ENCODE data around the gene TDRKH. TPM values are rescaled to one million over a fixed set of nuclear protein-coding genes. Genes with fewer than 3 reads are reported as not detected.

TDRKH gene
- total RNA-seq, 4 donors from 2014 or later, result 1.2 to 4.1 (median 3.1) TPM

- Histone ChIP-seq H3K36me3 (no peaks in the 10 kb centered on the region), H3K4me3 (no peak overlapping the region), H3K27ac (peak overlapping the region; percentile 91), H3K27me3 (peaks cover 12% of the 10 kb centered on the region), H3K4me1 (peaks cover 69% of the 10 kb centered on the region), H3K9me3 (no peaks in the 10 kb centered on the region)
- 63% methylated on average over 3 of the region's 3 CpGs for WGBS
- TF ChIP-seq CTCF (IDR thresholded peaks at IDR 0.05), result no peak
- TF ChIP-seq EP300 (IDR thresholded peaks at IDR 0.05), result no peak
- TF ChIP-seq POLR2A (IDR thresholded peaks at IDR 0.05), result no peak
- no peak for TF ChIP-seq POLR2AphosphoS5 (IDR thresholded peaks at IDR 0.05)
- DNase-seq (ENCODE audit: low spot score in 2 of 2), result no peak
These were observed 46.9 kb upstream of the TDRKH start for GRCh38 chr1:151837197-151837596.

- WGBS, result 94% methylated on average over 7 of the region's 7 CpGs
- H3K9me3 ChIP-seq, result no peaks in the 10 kb centered on the region
- no peak for TF ChIP-seq CTCF (IDR thresholded peaks at IDR 0.05)
- no peak for TF ChIP-seq POLR2A (IDR thresholded peaks at IDR 0.05)
- no peak for TF ChIP-seq POLR2AphosphoS5 (IDR thresholded peaks at IDR 0.05)
- H3K4me3 ChIP-seq, result no peak overlapping the region
- peak overlapping the region; percentile 91 for H3K27ac ChIP-seq
- peaks cover 12% of the 10 kb centered on the region for H3K27me3 ChIP-seq
- no peak for DNase-seq (ENCODE audit: low spot score in 2 of 2)
- H3K36me3 ChIP-seq, result no peaks in the 10 kb centered on the region
- H3K4me1 ChIP-seq, result peaks cover 81% of the 10 kb centered on the region
These were observed 45.3 kb upstream of the TDRKH start for GRCh38 chr1:151835596-151835995.

GRCh38 chr1:151834239-151834638 lies 43.9 kb upstream of the TDRKH start:
- H3K27me3 ChIP-seq, result peaks cover 9% of the 10 kb centered on the region
- H3K9me3 ChIP-seq, result no peaks in the 10 kb centered on the region
- H3K36me3 ChIP-seq, result no peaks in the 10 kb centered on the region
- WGBS, result 53% methylated on average over 3 of the region's 3 CpGs
- peaks cover 81% of the 10 kb centered on the region for H3K4me1 ChIP-seq
- peak overlapping the region; percentile 14 for H3K27ac ChIP-seq
- TF ChIP-seq CTCF (IDR thresholded peaks at IDR 0.05), result no peak
- TF ChIP-seq POLR2A (IDR thresholded peaks at IDR 0.05), result no peak
- no peak for TF ChIP-seq POLR2AphosphoS5 (IDR thresholded peaks at IDR 0.05)
- TF ChIP-seq EP300 (IDR thresholded peaks at IDR 0.05), result no peak
- DNase-seq (ENCODE audit: low spot score in 2 of 2), result no peak
- no peak overlapping the region for H3K4me3 ChIP-seq

GRCh38 chr1:151833172-151833900 lies 43.0 kb upstream of the TDRKH start:
- Histone ChIP-seq H3K4me1 (peaks cover 81% of the 10 kb centered on the region), H3K27me3 (peaks cover under 1% of the 10 kb centered on the region), H3K36me3 (no peaks in the 10 kb centered on the region), H3K27ac (peak overlapping the region; percentile 82), H3K9me3 (no peaks in the 10 kb centered on the region), H3K4me3 (no peak overlapping the region)
- 72% methylated on average over 7 of the region's 8 CpGs for WGBS
- TF ChIP-seq POLR2AphosphoS5 (IDR thresholded peaks at IDR 0.05), result no peak
- no peak for TF ChIP-seq EP300 (IDR thresholded peaks at IDR 0.05)
- no peak for TF ChIP-seq POLR2A (IDR thresholded peaks at IDR 0.05)
- no peak for TF ChIP-seq CTCF (IDR thresholded peaks at IDR 0.05)
- no peak for DNase-seq (ENCODE audit: low spot score in 2 of 2)

- no peaks in the 10 kb centered on the region for H3K27me3 ChIP-seq
These were observed 42.1 kb upstream of the TDRKH start for GRCh38 chr1:151832318-151832980.

More at GRCh38 chr1:151832318-151832980, 42.1 kb upstream of the TDRKH start:
- TF ChIP-seq POLR2AphosphoS5 (IDR thresholded peaks at IDR 0.05) (peak in 1 of 3 donors; percentile 15), EP300 (IDR thresholded peaks at IDR 0.05) (no peak)
- Histone ChIP-seq H3K9me3 (no peaks in the 10 kb centered on the region), H3K27ac (peak overlapping the region; percentile 82), H3K4me1 (peaks cover 79% of the 10 kb centered on the region), H3K4me3 (no peak overlapping the region), H3K36me3 (no peaks in the 10 kb centered on the region)
- DNase-seq (ENCODE audit: low spot score in 2 of 2), result peak in 1 of 2 donors; percentile 83
- 55% methylated on average over 9 of the region's 10 CpGs for WGBS
